Mucosa of stomach (tissue), 1 donor: ENCODE data around the gene NOXA1.

Experiments used
- H3K27me3 ChIP-seq: one replicate; pipeline ENCODE4 v1.7.0; 2013; ENCODE audit warnings: mild to moderate bottlenecking, low read length; ENCODE audit not compliant: control insufficient read depth, insufficient read depth
- H3K36me3 ChIP-seq: one replicate; pipeline ENCODE4 v1.7.0; 2013; ENCODE audit warnings: low read length; ENCODE audit not compliant: control insufficient read depth, insufficient read depth
- H3K4me1 ChIP-seq: one replicate; pipeline ENCODE4 v1.7.0; 2013; ENCODE audit warnings: mild to moderate bottlenecking, low read length; ENCODE audit not compliant: control insufficient read depth, insufficient read depth
- H3K4me3 ChIP-seq: one replicate; pipeline ENCODE4 v1.7.0; 2013; ENCODE audit warnings: low read length
- H3K9ac ChIP-seq: one replicate; pipeline ENCODE4 v1.7.0; 2013; ENCODE audit warnings: mild to moderate bottlenecking, low read length, moderate library complexity
- H3K9me3 ChIP-seq: one replicate; pipeline ENCODE4 v1.7.0; 2013; ENCODE audit warnings: mild to moderate bottlenecking, low read length, moderate library complexity; ENCODE audit not compliant: control insufficient read depth
- donor health status: Pancreatic carcinoma.

Gene NOXA1

GRCh38 chr9:137391411-137391754, 31.8 kb upstream of the NOXA1 start:
- no peaks in the 10 kb centered on the region for H3K4me1 ChIP-seq
- no peaks in the 10 kb centered on the region for H3K9me3 ChIP-seq
- H3K9ac ChIP-seq = no peak overlapping the region
- no peaks in the 10 kb centered on the region for H3K36me3 ChIP-seq
- no peaks in the 10 kb centered on the region for H3K27me3 ChIP-seq
- no peak overlapping the region for H3K4me3 ChIP-seq

- no peak overlapping the region for H3K9ac ChIP-seq
- no peaks in the 10 kb centered on the region for H3K27me3 ChIP-seq
- no peaks in the 10 kb centered on the region for H3K9me3 ChIP-seq
- H3K4me1 ChIP-seq = no peaks in the 10 kb centered on the region
- H3K36me3 ChIP-seq = no peaks in the 10 kb centered on the region
- no peak overlapping the region for H3K4me3 ChIP-seq
Measured at GRCh38 chr9:137392232-137393007, 30.8 kb upstream of the NOXA1 start.

GRCh38 chr9:137393176-137394150, 29.7 kb upstream of the NOXA1 start:
- Histone ChIP-seq H3K9me3 (no peaks in the 10 kb centered on the region), H3K36me3 (no peaks in the 10 kb centered on the region), H3K4me3 (no peak overlapping the region), H3K27me3 (no peaks in the 10 kb centered on the region), H3K9ac (no peak overlapping the region), H3K4me1 (no peaks in the 10 kb centered on the region)

- Histone ChIP-seq H3K4me3 (no peak overlapping the region), H3K27me3 (no peaks in the 10 kb centered on the region), H3K9ac (no peak overlapping the region), H3K36me3 (no peaks in the 10 kb centered on the region), H3K4me1 (peaks cover 7% of the 10 kb centered on the region), H3K9me3 (no peaks in the 10 kb centered on the region)
Measured at GRCh38 chr9:137394866-137395665, 28.1 kb upstream of the NOXA1 start.

GRCh38 chr9:137395666-137396010, 27.6 kb upstream of the NOXA1 start:
- Histone ChIP-seq H3K4me1 (peaks cover 11% of the 10 kb centered on the region), H3K4me3 (no peak overlapping the region), H3K27me3 (no peaks in the 10 kb centered on the region), H3K9ac (no peak overlapping the region), H3K9me3 (no peaks in the 10 kb centered on the region), H3K36me3 (no peaks in the 10 kb centered on the region)

GRCh38 chr9:137396227-137396626, 27.0 kb upstream of the NOXA1 start:
- Histone ChIP-seq H3K27me3 (no peaks in the 10 kb centered on the region), H3K9me3 (no peaks in the 10 kb centered on the region), H3K36me3 (no peaks in the 10 kb centered on the region), H3K9ac (no peak overlapping the region), H3K4me3 (no peak overlapping the region), H3K4me1 (peaks cover 16% of the 10 kb centered on the region)

- no peaks in the 10 kb centered on the region for H3K36me3 ChIP-seq
- H3K9me3 ChIP-seq = no peaks in the 10 kb centered on the region
- H3K9ac ChIP-seq = no peak overlapping the region
- no peak overlapping the region for H3K4me3 ChIP-seq
- H3K27me3 ChIP-seq = no peaks in the 10 kb centered on the region
- peaks cover 16% of the 10 kb centered on the region for H3K4me1 ChIP-seq
Measured at GRCh38 chr9:137396634-137397367, 26.4 kb upstream of the NOXA1 start.

GRCh38 chr9:137397675-137398423, 25.3 kb upstream of the NOXA1 start:
- no peaks in the 10 kb centered on the region for H3K36me3 ChIP-seq
- H3K9me3 ChIP-seq = no peaks in the 10 kb centered on the region
- no peaks in the 10 kb centered on the region for H3K27me3 ChIP-seq
- H3K4me1 ChIP-seq = peaks cover 16% of the 10 kb centered on the region
- H3K4me3 ChIP-seq = no peak overlapping the region
- no peak overlapping the region for H3K9ac ChIP-seq

- Histone ChIP-seq H3K36me3 (no peaks in the 10 kb centered on the region), H3K9ac (no peak overlapping the region), H3K9me3 (no peaks in the 10 kb centered on the region), H3K4me3 (no peak overlapping the region), H3K4me1 (peaks cover 16% of the 10 kb centered on the region), H3K27me3 (no peaks in the 10 kb centered on the region)
Measured at GRCh38 chr9:137398561-137399468, 24.4 kb upstream of the NOXA1 start.

- no peaks in the 10 kb centered on the region for H3K9me3 ChIP-seq
- H3K9ac ChIP-seq = no peak overlapping the region
- peaks cover 29% of the 10 kb centered on the region for H3K4me1 ChIP-seq
- no peaks in the 10 kb centered on the region for H3K36me3 ChIP-seq
- no peak overlapping the region for H3K4me3 ChIP-seq
- H3K27me3 ChIP-seq = no peaks in the 10 kb centered on the region
Measured at GRCh38 chr9:137402746-137403145, 20.4 kb upstream of the NOXA1 start.
